Endometrium (tissue), 2 donors: ENCODE results near the gene LRIG1.
A peak's percentile ranks its signal among the peaks of the same experiment; 100 is the strongest.

Experiments
- FAIRE-seq: peaks from 2 replicates; lab custom pipeline; 2012; peaks lifted over from hg19 to GRCh38; lab: Jason Lieb, UNC
- donor health status: control.
- donor health status: control.

The LRIG1 gene

GRCh38 chr3:66470956-66471686 is 29.7 kb downstream of the LRIG1 start:
- FAIRE-seq = no peak

GRCh38 chr3:66470285-66470684 is 30.5 kb downstream of the LRIG1 start:
- FAIRE-seq = no peak

DNA sequence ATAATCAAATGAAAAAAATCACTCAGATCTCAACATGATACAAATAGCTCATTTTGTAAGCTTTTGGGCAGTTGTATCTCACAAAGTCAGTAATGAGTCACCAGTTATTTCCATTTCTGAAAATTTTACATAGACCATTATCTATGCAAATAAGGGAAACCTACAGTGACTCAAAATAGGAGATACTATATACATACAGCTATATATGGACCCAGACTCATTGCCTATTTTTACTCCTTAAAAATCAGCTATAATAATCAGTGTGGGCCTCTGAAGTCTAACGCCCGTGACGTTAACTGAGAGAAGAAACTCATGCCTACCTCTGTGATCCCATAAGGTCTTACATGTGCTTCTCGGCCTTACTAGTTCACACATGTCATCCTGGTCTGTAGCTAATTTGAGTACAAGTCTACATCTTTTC is 31.6 kb downstream of the LRIG1 start:
- FAIRE-seq = no peak

- no peak for FAIRE-seq
These were observed 32.7 kb downstream of the LRIG1 start for GRCh38 chr3:66467996-66468735.

DNA sequence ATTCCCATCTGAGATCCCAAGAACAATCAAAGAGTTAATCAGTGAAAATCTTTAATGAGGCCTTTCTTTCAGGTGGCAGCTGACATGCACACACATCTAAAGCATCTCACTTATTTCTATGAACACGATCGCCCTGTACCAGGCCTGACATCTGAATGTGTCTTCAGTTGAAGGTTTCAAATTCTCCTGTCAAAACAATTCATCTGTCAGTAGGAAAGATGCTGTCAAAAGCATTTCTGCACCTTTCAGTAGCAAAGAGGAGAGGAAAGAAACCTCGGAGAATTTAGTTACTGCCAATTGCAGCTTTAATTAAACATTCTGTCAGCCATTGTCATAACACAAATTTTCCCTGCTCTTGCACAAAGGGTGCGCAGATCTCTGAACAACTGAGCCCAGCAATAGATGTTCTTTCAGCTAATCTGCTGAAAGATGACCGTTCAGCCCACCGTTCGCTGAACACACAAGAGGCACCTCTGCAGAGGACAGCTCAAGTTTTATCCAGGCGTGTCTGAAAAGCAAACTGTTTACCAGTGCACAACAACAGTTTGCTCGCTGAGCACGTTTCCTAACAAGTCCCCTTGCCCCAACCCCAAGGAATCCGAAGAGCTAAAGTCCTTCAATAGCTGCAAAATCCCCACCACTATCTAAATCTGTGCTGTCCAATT is 34.1 kb downstream of the LRIG1 start:
- FAIRE-seq = no peak

- FAIRE-seq = no peak
These were observed 35.2 kb downstream of the LRIG1 start for GRCh38 chr3:66465587-66465986.

DNA sequence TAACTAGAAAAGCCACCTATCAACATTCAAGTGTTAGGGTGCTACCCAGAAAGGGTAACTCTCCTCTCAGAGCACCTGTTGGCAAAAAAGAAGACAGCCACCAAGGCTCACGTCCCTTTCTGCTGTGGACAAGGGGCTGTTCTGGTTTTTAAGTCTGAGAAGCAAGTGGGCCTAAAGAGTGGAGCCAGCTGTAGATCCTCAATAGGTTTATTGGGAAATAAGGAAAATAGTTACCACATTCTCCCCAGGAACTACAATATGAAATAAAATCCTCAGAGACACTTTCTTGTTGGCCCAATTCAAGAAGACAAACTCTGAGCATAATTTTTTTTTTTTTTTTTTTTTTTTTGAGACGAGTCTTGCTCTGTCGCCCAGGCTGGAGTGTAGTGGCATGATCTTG is 35.8 kb downstream of the LRIG1 start:
- no peak for FAIRE-seq

DNA sequence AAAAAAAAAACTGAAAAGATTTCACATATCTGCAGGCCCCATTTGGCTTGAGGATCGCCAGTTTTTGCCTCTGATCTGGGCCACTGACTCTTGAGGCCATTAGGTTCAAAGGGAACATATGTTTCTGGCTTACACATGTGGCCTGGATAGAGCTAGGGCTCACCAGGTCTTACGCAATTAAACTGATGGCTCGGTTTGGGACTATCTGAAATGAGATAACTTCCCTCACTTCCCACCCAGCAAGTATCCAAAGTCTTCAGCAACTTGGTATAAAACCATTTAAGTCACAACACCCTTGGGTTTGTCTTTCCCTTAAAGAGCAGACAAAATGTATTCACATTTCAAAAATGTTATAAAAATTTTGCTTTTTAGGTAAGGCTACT is 36.3 kb downstream of the LRIG1 start:
- no peak for FAIRE-seq

GRCh38 chr3:66463730-66464511 is 36.9 kb downstream of the LRIG1 start:
- no peak for FAIRE-seq

DNA sequence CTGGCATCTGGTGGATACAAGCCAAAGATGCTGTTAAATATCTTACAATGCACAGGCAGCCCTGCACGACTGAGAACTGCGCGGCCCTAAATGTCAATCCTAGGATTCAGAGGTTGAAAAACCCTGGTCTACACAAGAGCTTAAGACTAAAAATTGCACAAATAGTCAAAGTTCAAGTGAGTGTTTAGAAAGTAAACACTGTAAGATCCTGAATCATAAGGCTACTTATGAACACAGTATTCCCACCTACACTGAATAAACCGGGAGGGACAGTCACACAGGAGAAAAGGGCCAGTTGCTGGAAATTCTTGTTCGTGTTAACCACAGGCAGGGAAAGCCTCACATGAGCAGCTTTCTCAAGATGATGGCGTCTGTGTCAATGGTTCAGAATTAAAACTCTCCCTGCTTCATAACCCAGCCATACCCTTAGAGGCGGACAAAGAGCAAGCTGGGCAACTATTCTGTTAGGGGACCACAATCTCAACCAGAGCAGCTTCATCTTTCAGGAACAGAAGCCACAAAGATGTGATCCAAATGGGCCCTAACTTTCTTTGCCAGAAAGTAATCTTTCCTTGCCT is 37.7 kb downstream of the LRIG1 start:
- FAIRE-seq = no peak

DNA sequence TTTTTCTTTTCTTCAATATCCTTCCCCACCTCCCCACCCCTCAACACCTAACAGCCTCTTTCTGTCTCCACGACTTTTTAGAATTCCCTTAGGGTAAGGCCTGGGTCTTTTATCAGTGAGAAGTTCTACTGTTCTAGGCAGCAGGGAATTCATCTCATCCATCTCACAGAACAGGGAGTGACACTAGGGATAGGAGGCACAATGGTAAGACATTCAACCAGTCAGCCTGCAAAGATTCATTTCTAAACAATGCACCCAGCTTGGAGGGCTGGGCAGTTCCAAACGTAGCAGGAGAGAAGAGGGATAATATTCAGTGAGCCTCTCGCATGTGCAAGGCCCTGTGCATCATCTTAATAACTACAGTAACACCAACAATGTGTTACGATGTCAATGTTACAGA is 43.6 kb downstream of the LRIG1 start:
- FAIRE-seq = no peak

GRCh38 chr3:66456711-66457173 is 44.1 kb downstream of the LRIG1 start:
- no peak for FAIRE-seq

- FAIRE-seq = no peak
These were observed 46.4 kb downstream of the LRIG1 start for GRCh38 chr3:66454464-66454859.

GRCh38 chr3:66453651-66454463 is 47.0 kb downstream of the LRIG1 start:
- no peak for FAIRE-seq

DNA sequence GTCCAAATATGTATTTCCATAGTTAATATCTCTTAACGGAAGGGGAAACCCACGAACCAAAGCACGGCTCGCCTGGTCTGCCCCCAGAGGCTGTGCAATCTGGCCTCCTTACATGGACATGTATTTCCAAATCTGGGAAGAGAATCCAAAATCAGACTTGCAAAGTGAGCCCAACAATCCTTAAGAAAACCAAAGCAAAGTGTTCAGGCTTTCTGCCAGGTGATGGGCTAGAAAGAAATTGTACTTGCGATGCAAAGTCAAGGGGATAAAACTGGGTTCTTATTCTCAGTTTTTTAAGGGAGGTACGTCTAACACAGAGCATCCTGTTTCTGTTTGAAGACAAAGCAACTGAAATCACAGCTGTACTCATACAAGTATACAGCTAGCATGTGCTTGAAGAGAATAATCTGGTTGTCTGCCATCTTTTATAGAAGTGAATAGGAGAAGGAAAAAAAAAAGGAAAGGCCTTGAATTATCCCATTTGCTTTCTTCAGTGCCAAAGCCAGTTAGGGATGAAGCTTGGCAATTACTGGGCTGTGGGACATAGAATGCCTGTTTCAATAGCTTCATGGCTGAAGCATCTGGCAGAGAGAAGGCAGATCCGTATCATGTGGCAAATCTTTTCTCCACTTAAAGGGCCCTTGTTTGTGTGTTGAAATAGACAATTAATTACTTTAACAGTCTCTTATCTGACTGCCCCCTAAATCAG is 48.4 kb downstream of the LRIG1 start:
- no peak for FAIRE-seq

DNA sequence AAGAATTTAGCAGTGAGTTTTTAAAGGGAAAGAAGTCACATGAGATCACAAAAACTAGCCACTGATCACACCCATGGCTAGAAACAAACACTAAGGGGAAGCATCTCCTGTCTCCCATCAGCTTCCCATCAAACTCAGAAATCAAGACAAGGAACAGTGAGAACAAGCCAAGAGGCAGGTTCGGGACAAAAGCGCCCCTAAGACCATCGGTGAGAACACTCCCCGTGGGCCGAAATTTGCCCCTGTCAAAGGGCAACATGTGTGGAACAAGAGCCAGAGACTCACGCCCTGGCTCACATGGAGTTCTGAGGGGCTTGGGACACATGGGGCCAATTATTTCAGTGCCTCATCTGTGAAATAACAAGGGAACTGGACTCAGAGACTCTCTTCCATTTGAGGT is 49.1 kb downstream of the LRIG1 start:
- FAIRE-seq = no peak

DNA sequence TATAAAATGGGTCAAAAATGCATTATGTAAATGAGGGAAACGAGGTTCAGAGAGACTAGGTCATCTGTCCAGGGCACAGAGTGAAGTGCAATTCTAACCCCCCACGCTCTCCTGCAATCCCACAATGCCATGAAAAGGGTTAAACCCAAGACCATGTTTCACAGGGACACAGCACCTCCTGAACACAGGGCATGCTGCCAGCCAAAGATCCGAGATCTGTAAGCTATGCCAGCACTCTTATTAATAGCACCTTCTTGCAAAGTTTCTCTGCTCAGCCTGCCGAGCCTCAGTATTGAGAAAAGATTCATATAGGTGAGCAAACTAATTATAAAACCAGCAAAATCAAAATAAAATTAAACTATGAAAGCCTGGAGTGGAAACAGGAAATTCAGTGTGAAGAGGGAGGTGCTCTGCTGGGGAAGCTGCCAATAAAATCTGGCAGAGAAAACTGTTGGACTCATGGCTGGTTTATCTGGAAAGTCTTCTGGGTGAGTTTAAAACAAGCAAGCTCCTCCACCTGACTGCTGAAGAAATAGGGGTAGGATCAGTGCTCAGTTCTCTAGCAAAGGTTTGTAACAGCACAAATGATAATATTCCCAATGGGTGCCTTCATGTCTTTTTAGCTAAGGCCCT is 50.3 kb downstream of the LRIG1 start:
- FAIRE-seq = peak; percentile 84

DNA sequence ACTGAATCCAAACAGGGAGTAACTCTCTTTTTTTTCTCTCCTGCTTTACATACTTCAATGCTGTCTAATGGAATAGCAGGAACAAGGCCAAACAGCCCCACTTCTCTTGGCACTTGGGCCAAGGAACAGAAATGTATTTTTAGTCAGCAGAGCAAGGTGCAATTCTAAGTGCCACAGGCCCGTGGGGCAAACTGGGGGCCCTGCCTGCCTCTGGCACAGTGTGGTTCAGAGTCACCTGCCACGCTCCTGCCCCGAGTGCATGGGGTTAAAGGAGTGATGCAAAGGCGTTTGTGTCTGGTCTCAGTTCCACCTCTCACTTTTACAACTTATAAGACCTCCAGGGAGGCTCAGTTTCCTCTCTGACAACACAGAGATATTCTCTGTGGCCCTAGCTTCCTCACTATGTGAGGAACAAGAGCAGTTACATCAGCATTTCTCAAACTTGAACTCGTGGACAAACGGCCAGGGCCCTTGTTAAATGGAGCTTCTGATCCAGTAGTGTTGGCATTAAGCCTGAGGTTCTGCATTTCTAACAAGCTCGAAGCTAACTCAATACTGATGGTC is 51.3 kb downstream of the LRIG1 start:
- no peak for FAIRE-seq

DNA sequence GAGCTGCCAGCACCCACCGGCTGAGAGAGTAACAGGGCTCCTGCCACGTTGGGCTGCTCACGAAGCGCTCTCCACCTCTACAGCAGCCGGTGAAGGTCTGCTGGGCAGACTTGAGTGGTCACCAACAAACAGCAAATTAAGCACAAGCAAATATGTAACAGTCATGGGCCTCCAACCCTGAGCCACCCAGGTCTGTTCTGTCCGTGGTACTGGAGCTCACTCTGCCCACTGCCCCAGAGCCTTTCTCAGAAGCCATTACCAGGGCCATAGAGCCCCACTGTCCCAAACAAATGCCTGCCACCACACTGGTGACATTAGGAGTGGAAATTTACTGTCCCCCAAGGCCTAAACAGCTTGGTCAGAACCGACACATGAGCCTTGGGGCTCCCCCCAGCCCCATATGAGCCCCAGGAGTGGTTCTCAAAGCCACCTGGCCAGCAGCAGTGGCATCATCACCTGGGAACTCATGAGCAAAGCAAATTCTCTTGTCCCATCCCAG is 56.6 kb downstream of the LRIG1 start:
- FAIRE-seq = no peak
